Measurements from ENCODE around the gene SCAF4. TPM values are rescaled to one million over a fixed set of nuclear protein-coding genes. Genes with fewer than 3 reads are reported as not detected.

SCAF4 gene
- total RNA-seq, 4 donors from 2014 or later: 8.2 to 11.5 (median 10.0) TPM

GRCh38 chr21:31623664-31624063 lies 108.3 kb downstream of the SCAF4 start:
- Histone ChIP-seq H3K36me3 (no peaks in the 10 kb centered on the region), H3K27me3 (no peaks in the 10 kb centered on the region), H3K27ac (no peak overlapping the region), H3K4me1 (no peaks in the 10 kb centered on the region), H3K9me3 (no peaks in the 10 kb centered on the region), H3K4me3 (no peak overlapping the region)
- TF ChIP-seq CTCF (IDR thresholded peaks at IDR 0.05 in 4 of 5, conservative IDR thresholded peaks at IDR 0.05 in 1 of 5): no peak
- no peak for TF ChIP-seq POLR2A (IDR thresholded peaks at IDR 0.05)
- DNase-seq (no peak), ATAC-seq (no peak)
- in situ Hi-C loops (cut with MboI; ENCODE audit: low sequenced_read_pairs in 4 of 4): no loop called here
- intact Hi-C loops (cut with DNase I; ENCODE audit: low total_unique reads): no loop called here

DNA sequence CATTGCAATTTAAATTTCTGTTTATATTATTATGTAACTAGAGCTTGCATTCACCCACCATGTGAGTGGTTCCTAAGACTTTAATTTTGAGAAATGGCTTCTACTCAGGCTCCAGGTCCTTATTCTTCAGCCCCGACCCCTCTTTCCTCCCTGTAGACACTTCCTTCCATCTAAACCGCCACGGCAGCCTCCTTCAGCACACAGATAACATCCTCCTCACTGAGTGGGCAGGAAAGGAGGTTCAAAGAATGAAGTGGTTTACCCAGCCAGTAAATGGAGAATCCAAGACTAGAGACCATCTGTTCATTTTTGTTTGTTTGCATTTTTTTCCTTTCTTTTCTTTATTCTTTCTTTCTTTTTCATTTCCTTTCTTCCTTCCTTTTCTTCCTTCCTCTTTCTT lies 109.5 kb downstream of the SCAF4 start:
- intact Hi-C loops (cut with DNase I; ENCODE audit: low total_unique reads): no loop called here
- no peak for ATAC-seq

More for the DNA sequence above, 109.5 kb downstream of the SCAF4 start:
- Histone ChIP-seq H3K27me3 (no peaks in the 10 kb centered on the region), H3K4me3 (no peak overlapping the region), H3K27ac (no peak overlapping the region), H3K36me3 (no peaks in the 10 kb centered on the region), H3K4me1 (no peaks in the 10 kb centered on the region), H3K9me3 (no peaks in the 10 kb centered on the region)
- no peak for TF ChIP-seq POLR2A (IDR thresholded peaks at IDR 0.05)
- no peak for TF ChIP-seq CTCF (IDR thresholded peaks at IDR 0.05 in 4 of 5, conservative IDR thresholded peaks at IDR 0.05 in 1 of 5)
- in situ Hi-C loops (cut with MboI; ENCODE audit: low sequenced_read_pairs in 4 of 4): no loop called here
- no peak for DNase-seq

Other genes starting within 250 kb of the SCAF4 start
- 100 to 1,000 TPM; 249 to 453 (median 377) TPM for gene SOD1, start 72.4 kb downstream of the SCAF4 start, total RNA-seq
- gene HUNK, start 140.9 kb upstream of the SCAF4 start, total RNA-seq: under 1 TPM in 1 of 4 donors, not detected in 3; 0.13 TPM

All from gastrocnemius medialis (tissue), 4 donors.